ENCODE results near the gene INPP1.

GRCh38 chr2:190380962-190381412, 37.6 kb downstream of the INPP1 start:
- TF ChIP-seq, protein P1, sequence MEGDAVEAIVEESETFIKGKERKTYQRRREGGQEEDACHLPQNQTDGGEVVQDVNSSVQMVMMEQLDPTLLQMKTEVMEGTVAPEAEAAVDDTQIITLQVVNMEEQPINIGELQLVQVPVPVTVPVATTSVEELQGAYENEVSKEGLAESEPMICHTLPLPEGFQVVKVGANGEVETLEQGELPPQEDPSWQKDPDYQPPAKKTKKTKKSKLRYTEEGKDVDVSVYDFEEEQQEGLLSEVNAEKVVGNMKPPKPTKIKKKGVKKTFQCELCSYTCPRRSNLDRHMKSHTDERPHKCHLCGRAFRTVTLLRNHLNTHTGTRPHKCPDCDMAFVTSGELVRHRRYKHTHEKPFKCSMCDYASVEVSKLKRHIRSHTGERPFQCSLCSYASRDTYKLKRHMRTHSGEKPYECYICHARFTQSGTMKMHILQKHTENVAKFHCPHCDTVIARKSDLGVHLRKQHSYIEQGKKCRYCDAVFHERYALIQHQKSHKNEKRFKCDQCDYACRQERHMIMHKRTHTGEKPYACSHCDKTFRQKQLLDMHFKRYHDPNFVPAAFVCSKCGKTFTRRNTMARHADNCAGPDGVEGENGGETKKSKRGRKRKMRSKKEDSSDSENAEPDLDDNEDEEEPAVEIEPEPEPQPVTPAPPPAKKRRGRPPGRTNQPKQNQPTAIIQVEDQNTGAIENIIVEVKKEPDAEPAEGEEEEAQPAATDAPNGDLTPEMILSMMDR (conservative IDR thresholded peaks at IDR 0.05; ENCODE audit: low read depth, low read length): no peak
- TF ChIP-seq EZH2 (IDR thresholded peaks at IDR 0.05; ENCODE audit: low read length, unreplicated experiment): no peak

All from PC-3 (cell line).